HG03097 (cell line): ENCODE data around the gene GOLGA6A.

Experiments used
- ATAC-seq: cut with Tn5 transposase; IDR thresholded peaks from one replicate; pipeline ENCODE4 v1.9.1; 2021; ENCODE audit not compliant: unreplicated experiment, low FRiP score

Gene GOLGA6A

DNA sequence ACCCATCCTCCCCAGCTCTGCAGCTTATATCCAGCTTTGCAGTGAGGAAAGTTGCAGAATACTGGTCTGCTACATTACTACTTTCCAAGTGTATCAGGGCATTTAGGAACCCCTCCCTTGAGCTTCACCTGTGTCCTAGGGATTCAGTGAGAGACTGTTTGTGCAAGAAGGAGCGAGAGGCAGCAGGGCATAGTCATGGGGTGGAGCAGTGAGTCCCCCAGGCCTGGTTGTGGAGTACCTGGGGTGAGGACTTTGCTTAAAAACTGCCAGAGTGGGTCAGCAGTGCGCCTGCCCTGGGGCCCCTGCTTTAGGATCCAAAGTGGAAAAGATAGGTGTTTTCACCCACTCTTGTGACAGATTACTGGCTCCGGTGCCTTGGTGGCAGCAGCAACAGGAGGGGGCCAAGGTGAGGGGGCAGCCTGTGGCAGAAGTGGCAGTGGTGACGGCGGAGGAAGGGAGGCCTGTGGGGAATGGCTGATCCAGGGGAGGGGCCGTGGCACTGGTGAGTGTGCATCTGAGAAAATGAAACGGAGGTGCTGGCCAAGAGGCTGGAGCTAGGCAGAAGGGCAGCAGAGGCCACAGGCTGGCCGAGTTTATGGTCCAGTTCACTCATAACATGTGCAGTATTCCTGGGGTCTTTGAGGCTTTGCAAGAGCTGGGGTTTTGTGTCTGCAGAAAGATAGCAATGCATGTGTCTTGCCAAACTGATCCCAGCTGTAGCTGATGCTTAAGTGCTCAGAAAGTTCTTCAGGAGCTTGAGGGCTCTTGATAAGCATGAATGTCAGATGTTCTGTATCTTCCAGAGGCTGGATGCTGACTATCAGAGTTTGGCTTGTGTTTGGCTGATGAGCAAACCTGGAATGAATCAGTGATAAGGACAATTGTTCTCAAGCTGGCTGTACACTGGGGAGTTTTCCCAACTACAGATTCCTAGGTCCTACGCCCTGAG lies 43.4 kb downstream of the GOLGA6A start:
- no peak for ATAC-seq

DNA sequence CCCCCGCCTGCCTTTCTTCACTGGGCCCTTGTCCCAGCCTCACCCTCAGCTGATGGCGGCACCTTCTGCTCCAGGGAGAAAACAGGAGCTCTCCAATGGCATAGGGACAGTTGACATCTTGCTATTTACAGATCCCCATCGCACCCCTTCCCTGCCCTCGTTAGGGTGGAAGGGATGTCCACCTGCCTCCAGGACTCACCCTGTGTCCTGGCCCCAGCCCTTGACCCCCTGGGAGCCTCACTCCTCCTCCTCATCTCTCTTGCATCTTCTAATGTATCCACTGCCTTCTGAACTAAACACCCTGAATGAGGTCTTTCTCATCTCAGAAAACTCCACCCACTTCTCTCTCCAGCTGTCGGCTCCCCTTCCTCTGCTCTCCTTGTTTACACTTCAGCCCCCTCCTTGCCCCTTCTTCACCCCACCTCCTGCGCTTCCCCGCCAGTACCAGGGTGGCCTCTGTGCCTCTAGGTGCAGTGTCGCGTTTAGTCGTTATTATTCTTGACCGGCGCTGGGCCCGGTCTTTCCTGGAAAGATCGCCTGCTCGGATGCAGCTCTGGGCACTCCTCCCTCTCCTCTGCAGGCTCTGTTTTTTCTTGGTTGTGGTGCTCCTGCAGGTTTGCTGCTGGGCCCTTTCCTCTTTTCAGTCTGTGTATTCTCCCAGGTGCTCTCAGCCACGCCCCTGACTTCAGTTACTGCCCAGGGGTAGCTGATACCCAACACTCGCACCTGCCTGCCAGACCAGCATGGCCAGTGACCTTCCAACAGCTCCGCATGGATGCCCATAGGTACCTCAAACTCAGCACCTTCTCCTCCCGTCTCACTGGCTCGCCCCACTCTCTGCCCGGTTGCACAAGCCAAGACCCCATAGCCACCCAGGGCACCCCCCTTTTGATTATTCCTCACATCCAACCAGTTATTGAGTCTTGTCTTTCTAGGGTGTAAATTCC lies 44.9 kb downstream of the GOLGA6A start:
- ATAC-seq, result no peak

DNA sequence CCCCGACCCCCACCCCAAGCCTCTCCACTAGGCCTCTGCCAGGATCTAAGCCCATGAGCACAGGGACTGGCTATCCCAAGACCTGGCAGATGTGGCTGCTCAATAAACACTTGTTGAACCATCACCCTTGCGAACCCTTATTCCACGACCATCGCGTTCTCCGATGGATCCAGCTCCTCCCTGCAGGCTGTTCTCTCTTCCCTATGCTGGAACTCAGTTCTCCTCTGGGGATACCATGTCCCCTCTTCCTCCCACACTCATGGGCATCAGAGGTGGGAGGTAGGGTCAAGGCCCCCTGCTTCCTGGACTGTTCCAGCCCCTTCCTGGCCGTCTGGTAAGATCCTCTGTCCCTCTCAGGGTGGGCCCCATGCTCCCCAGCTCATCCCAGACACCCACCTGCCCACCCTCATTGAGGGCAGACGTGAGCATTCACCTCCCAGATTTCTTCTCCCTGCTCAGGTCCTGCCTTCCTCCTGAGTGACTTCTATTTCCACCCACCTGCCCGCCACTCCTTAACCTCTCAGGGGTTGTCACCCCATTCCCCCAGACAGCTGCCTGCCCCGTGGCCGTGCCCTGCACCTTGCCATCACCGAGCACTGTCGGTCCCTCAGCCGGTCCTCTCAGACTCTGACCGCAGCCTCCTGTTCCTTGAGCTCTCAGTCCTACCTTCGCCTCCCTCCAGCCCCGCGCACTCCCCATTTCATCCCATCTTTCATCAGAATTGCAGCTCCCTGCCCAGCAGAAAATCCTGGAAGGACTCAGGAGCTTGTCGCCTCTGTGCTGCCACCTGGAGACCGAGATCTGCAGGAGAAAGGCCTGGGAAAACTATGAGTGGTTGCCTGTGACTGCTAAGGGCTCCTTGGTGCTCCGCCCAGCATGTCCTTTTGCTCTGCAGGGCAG lies 45.8 kb downstream of the GOLGA6A start:
- ATAC-seq, result no peak

DNA sequence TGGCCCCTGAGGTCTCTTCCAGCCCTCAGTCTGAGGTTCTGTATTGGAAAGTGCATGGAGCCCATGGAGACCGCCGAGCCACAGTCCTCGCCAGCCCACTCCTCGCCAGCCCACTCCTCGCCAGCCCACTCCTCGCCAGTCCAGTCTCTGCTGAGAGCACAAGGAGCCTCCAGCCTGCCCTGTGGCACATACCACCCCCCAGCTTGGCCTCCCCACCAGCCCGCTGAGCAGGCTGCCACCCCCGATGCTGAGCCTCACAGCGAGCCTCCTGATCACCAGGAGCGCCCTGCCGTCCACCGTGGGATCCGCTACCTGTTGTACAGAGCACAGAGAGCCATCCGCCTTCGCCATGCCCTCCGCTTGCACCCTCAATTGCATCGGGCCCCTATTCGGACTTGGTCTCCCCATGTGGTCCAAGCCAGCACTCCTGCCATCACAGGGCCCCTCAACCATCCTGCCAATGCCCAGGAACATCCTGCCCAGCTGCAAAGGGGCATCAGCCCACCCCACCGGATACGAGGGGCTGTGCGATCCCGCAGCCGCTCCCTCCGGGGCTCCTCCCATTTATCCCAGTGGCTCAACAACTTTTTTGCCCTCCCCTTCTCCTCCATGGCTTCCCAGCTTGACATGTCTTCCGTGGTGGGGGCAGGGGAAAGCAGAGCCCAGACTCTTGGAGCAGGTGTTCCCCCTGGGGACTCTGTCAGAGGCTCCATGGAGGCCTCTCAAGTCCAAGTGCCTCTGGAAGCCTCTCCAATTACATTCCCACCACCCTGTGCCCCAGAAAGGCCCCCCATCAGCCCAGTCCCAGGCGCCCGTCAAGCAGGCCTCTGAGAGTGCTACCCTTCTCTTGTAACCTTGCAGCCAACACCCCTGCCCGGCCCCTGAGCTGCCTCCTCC lies 47.0 kb downstream of the GOLGA6A start:
- ATAC-seq, result no peak

DNA sequence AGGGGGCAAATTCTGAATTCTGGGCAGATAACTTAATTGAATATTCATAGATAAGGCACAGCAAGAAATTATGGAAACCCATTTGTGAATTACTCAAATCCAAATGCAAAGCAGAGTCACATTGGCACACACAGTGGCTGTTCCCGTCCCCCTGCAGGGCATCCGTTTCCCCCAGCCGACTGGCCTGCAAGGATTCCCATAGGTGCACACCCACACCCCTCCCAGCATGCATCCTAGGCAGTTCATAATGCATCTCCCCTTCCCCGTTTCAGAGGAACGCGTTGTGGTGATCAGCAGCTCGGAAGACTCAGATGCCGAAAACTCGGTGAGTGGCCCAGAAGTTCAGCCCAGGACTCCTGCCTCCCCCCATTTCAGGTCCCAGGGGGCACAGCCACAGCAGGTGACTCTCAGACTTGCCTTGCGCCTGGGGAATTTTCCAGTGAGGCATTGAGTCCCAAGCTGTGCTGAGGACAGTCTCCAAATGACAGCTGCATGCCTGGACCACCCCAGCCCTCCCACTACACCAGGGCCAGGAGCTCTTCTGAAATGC lies 48.1 kb downstream of the GOLGA6A start:
- no peak for ATAC-seq

DNA sequence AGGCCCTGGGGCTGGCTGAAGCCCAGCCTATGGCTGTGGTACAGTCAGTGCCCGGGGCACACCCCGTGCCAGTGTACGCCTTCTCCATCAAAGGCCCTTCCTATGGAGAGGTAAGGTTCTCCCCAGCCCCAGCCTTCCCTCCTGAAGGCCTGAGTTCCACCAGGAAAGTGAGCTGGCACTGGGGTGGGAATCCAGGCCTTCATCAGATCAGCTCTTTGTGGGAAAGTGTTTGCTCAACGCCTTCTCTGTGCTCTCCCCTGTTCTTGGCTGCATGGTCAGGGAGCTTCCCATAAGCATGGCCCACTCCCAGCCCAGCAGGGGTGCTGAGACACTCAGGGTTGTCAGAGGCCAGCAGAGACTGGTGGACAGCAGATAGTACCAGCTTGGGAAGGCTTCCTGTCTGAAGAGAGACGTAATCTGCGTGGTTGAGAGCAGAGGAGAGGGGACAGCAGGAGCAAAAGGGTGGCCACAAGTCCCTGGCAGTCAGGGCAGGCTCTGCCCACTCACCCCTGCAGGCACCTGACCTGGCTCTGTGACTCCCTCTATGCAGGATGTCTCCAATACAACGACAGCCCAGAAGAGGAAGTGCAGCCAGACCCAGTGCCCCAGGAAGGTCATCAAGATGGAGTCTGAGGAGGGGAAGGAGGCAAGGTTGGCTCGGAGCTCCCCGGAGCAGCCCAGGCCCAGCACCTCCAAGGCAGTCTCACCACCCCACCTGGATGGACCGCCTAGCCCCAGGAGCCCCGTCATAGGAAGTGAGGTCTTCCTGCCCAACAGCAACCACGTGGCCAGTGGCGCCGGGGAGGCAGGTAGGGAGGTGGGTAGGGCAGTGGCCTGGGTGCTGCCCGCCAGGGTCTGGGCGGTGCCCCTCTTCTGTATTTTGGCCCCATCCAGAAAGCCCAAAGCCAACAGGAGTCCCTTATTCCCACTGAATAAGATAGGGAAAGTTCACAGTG lies 49.5 kb downstream of the GOLGA6A start:
- no peak for ATAC-seq

DNA sequence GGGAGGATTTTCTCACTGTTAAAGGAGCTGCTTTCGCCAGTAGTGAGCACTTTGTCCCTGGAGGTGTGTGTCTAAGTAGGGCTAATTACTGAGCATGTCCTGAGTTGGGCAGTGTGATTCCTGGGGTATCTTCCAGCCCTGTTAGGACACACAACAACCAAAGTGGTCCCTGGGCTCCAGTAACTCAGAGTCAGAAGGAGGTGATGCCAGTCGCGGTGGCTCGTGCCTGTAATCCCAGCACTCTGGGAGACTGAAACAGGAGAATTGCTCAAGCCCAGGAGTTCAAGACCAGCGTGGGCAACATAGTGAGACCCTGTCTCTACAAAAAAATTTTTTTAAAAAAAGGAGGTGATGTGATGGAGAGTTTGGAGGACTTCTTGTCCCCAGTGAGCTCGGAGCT lies 50.3 kb downstream of the GOLGA6A start:
- no peak for ATAC-seq

DNA sequence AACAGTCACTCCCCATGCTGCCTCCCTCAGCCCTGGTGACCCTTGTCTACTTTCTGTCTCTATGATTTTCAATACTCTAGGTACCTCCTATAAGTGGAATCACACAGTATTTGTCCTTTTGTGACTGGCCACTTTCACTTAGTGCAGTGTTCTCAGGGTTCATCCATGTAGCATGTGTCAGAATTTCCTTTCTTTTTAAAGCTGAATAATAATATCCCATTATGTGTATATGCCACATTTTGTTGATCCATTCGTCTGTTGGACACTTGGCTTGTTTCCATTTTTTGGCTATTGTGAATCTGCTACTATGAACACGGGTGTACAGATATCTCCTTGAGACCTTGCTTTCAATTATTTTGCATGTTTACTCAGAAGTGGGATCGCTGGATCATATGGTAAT lies 53.7 kb downstream of the GOLGA6A start:
- ATAC-seq, result no peak

DNA sequence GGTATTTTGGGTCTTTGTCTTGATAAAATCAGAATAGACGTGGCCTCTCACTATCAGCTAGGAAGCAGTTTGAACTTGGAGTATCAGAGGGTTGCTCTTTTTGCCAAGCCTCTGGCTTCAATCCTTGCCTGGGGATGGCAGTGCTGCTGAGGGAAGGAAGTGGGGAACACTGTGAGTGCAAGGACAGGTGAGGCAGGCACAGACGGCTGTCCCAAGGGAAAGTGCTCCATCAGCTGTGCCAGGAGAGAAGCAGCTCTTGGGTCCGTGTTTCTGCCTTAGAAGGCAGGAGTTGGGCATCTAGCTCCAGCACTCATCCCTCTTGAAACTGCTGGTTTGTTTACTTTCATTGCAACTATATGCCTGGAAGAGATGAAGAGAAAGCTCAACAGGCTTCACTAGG lies 54.7 kb downstream of the GOLGA6A start:
- ATAC-seq, result no peak

DNA sequence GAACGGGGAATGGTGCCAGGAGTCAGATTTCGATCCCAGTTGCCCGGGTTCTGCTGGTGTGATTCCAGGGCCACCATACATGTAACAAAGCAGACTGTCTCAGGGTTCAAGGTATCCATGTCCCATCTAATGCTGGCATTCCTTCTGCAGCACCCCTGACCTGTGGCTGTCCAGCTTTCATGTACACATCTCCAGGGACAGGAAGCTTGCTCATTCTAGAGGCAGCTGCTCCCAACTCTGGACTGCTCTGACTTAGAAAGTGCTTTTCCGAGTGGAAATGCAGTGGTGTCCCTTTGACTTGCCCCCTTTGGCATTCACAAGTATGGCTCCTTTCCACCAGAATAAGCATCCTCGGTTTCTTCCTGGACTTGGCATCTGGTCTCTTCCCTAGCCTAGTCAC lies 56.9 kb downstream of the GOLGA6A start:
- ATAC-seq, result no peak

DNA sequence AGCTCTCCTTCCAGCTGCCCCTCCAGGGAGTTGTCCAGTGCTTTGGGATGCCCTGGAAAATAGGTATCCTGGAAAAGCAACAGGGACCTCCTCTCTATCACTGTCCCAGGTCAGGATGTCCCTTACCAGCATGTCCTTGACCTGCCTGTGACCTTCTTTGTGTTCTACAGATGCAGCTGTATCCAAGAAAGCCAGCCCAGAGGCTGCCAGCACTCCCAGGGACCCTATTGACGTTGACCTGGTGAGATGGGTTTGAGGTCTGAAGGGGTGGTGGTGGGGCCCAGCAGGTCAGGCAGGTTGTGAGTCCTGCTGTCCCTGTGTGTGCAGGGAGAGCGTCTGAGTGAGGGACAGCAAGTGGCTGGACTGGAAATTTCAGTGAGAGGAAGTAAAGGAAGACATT lies 57.7 kb downstream of the GOLGA6A start:
- ATAC-seq, result no peak

DNA sequence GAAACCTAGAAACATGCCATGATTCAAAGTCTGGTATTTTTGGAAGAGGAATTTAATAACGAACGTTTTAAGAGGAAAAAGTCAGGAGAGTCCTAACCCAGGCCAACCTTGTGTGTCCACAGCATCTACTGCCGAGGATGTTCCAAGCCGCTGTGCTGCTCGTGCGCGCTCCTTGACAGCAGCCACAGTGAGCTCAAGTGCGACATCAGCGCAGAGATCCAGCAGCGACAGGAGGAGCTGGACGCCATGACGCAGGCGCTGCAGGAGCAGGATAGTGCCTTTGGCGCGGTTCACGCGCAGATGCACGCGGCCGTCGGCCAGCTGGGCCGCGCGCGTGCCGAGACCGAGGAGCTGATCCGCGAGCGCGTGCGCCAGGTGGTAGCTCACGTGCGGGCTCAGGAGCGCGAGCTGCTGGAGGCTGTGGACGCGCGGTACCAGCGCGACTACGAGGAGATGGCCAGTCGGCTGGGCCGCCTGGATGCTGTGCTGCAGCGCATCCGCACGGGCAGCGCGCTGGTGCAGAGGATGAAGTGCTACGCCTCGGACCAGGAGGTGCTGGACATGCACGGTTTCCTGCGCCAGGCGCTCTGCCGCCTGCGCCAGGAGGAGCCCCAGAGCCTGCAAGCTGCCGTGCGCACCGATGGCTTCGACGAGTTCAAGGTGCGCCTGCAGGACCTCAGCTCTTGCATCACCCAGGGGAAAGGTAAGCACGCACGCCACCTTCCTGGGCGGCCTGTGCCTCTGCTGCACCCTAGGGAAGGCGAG lies 59.5 kb downstream of the GOLGA6A start:
- ATAC-seq, result no peak
